Cardiac fibroblast (primary cell): ENCODE results near the gene WNK2.
"Not testable (repeated sequence)": the region's sequence is repeated elsewhere in the genome, so short reads cannot be mapped to it uniquely, and the experiment has no call there.

Experiments used
- DNase-seq, 2 donors: peaks; one replicate each; pipeline versions ENCODE4 v3.0.0 to v3.0.0-alpha.2; 2010; ENCODE audit warnings: low read depth in 2 of 2
- H3K4me3 ChIP-seq, 2 donors: replicated peaks in 1 of 2; 1 replicate in 1 of 2; 2 replicates in 1 of 2; pipeline ENCODE4 v1.5.1; 2011; ENCODE audit warnings: low read depth in 2 of 2, low read length in 2 of 2, mild to moderate bottlenecking in 2 of 2, moderate library complexity in 1 of 2
- TF ChIP-seq, protein P1 (sequence below): IDR thresholded peaks from one replicate; pipeline ENCODE4 v1.5.1; 2011; ENCODE audit warnings: low read depth, mild to moderate bottlenecking, low read length, inconsistent platforms

The WNK2 gene

DNA sequence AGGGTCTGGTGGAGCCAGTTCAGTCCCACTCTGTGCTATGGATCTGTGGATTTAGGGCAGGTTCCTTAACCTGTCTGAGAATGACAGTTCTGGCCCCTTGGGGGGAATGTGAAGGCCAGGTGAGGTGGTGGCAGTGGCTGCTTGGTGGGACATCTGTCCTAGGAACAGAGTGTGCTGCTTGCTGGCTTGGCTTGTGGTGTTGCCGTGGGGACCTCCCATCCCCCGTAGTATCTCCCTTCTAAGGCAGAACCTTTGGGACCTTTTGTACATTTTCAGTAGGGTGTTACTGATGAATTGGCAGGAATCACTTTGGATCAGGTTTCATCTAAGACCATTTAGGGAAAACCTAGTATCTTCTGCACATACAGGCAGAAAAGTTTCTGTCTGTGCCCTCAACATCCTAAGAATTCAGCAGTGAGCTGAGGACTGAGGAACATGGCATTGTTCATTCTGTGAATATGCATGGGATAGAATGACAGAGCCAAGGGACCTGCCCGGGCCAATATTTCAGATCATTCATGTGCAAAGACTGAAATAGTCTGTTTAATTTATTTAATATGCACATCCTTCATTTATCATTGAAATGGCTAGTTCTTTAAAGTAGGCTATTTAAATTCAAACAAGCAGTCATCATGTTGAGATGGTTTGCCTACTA lies 64.6 kb downstream of the WNK2 start:
- H3K4me3 ChIP-seq: no peak overlapping the region
- TF ChIP-seq, protein P1, sequence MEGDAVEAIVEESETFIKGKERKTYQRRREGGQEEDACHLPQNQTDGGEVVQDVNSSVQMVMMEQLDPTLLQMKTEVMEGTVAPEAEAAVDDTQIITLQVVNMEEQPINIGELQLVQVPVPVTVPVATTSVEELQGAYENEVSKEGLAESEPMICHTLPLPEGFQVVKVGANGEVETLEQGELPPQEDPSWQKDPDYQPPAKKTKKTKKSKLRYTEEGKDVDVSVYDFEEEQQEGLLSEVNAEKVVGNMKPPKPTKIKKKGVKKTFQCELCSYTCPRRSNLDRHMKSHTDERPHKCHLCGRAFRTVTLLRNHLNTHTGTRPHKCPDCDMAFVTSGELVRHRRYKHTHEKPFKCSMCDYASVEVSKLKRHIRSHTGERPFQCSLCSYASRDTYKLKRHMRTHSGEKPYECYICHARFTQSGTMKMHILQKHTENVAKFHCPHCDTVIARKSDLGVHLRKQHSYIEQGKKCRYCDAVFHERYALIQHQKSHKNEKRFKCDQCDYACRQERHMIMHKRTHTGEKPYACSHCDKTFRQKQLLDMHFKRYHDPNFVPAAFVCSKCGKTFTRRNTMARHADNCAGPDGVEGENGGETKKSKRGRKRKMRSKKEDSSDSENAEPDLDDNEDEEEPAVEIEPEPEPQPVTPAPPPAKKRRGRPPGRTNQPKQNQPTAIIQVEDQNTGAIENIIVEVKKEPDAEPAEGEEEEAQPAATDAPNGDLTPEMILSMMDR: no peak
- no peak for DNase-seq

- DNase-seq: no peak
- TF ChIP-seq, protein P1: no peak
- H3K4me3 ChIP-seq: no peak overlapping the region
Measured at GRCh38 chr9:93250185-93250584, 66.2 kb downstream of the WNK2 start.

- H3K4me3 ChIP-seq, DNase-seq: not testable (repeated sequence)
Measured at GRCh38 chr9:93251309-93251708, 67.4 kb downstream of the WNK2 start.

DNA sequence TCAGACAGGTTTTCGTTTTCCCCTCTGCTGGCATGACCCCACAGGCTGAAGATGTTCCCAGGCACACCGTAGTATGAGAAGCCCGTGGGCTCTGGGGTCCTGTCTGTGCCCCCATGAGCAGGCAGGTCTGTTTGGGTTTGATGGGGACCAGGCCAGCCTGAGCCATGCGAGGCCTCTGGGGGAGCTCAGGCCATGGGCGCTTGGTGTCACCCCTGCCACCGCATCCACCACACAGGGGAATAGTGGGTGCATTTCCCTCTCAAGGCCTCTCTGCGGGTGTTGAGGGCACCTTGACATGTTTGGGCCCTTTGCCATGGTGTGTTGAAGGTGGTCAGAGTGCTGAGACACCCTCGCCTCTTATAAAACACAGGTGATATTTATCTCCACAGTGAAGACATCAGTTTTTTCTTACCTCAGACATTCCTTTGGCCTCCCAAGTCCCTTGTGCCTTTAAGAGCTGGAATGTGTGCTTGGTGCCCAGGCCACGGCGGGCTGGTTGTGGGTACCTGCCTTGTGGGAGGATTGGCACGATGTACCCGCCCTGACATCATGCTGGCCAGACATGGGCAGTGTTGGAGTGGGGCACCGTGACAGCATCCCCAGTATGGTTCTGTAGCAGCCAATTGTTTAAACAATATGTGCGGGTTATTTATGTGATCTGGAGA lies 68.3 kb downstream of the WNK2 start:
- no peak overlapping the region for H3K4me3 ChIP-seq
- TF ChIP-seq, protein P1: no peak
- no peak for DNase-seq

GRCh38 chr9:93252781-93253530 lies 69.0 kb downstream of the WNK2 start:
- DNase-seq: no peak
- H3K4me3 ChIP-seq: no peak overlapping the region
- TF ChIP-seq, protein P1: no peak

DNA sequence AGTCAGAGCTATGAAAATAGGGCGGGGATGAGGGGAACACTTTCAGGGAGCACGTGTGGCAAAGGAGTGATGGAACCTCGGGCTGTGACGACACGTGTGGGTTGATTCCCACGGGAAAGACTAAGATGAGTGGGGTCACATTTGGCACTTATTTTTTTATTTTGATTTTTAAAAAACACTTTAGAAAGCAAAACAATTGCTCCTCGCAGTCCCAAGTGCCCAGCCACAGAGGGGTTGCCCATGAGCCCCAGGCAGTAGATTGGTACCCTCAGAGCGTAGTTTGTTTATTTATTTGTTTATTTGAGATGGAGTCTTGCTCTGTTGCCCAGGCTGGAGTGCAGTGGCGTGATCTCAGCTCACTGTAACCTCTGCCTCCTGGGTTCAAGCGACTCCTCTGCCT lies 69.7 kb downstream of the WNK2 start:
- TF ChIP-seq, protein P1: no peak
- DNase-seq: no peak

DNA sequence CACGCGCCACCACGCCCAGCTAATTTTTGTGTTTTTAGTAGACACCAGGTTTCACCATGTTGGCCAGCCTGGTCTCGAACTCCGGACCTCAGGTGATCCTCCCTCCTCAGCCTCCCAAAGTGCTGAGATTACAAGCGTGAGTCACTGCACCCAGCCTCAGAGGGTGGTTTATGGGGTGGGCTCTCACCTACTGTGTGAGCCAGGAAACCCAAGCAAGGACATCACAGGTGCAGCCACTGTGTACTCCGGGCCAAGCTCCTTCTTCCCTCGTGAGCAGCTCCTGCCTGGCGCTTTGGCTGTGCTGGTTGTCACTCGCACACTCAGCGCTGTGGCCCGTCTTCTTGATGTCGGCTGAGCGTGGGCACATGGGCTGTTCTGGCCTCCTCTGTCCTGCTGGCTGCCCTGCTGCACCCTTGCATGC lies 70.1 kb downstream of the WNK2 start:
- no peak overlapping the region for H3K4me3 ChIP-seq
- TF ChIP-seq, protein P1: no peak
- DNase-seq: no peak

More for the DNA sequence above, 69.7 kb downstream of the WNK2 start:
- no peak overlapping the region for H3K4me3 ChIP-seq
